GM19438 (cell line): Measurements from ENCODE around the gene SORBS2.

Source experiments
- ATAC-seq: cut with Tn5 transposase; IDR thresholded peaks from one replicate; pipeline ENCODE4 v1.9.1; 2021; ENCODE audit warnings: low read depth; ENCODE audit not compliant: unreplicated experiment

Gene SORBS2

GRCh38 chr4:185836241-185837084, 24.5 kb upstream of the SORBS2 start:
- ATAC-seq = no peak

- no peak for ATAC-seq
These were observed 23.8 kb upstream of the SORBS2 start for GRCh38 chr4:185835814-185836213.

GRCh38 chr4:185835336-185835735, 23.3 kb upstream of the SORBS2 start:
- no peak for ATAC-seq

- no peak for ATAC-seq
These were observed 22.8 kb upstream of the SORBS2 start for GRCh38 chr4:185834778-185835177.

- ATAC-seq = no peak
These were observed 22.1 kb upstream of the SORBS2 start for GRCh38 chr4:185834088-185834487.

- no peak for ATAC-seq
These were observed 21.1 kb upstream of the SORBS2 start for GRCh38 chr4:185833055-185833598.

GRCh38 chr4:185831125-185831815, 19.3 kb upstream of the SORBS2 start:
- ATAC-seq = no peak

GRCh38 chr4:185830263-185830994, 18.4 kb upstream of the SORBS2 start:
- ATAC-seq = no peak

GRCh38 chr4:185826381-185826780, 14.4 kb upstream of the SORBS2 start:
- ATAC-seq = no peak

- ATAC-seq = no peak
These were observed 13.7 kb upstream of the SORBS2 start for GRCh38 chr4:185825737-185826136.

- no peak for ATAC-seq
These were observed 10.8 kb upstream of the SORBS2 start for GRCh38 chr4:185822791-185823190.

- no peak for ATAC-seq
These were observed 9.0 kb upstream of the SORBS2 start for GRCh38 chr4:185821029-185821419.

- no peak for ATAC-seq
These were observed 8.4 kb upstream of the SORBS2 start for GRCh38 chr4:185820146-185821028.

- ATAC-seq = no peak
These were observed 7.2 kb upstream of the SORBS2 start for GRCh38 chr4:185819144-185819543.

GRCh38 chr4:185817403-185817818, 5.4 kb upstream of the SORBS2 start:
- no peak for ATAC-seq

- no peak for ATAC-seq
These were observed 1.1 kb upstream of the SORBS2 start for GRCh38 chr4:185813133-185813532.

- no peak for ATAC-seq
These were observed 1.1 kb downstream of the SORBS2 start for GRCh38 chr4:185810746-185811508.

- ATAC-seq = no peak
These were observed 2.4 kb downstream of the SORBS2 start for GRCh38 chr4:185809533-185810071.

- no peak for ATAC-seq
These were observed 2.9 kb downstream of the SORBS2 start for GRCh38 chr4:185809121-185809520.
